Erythroblast (primary cell): ENCODE results near the gene MAST4.
"Not testable (repeated sequence)": the region's sequence is repeated elsewhere in the genome, so short reads cannot be mapped to it uniquely, and the experiment has no call there.

ENCODE experiments used
- DNase-seq, 2 experiments: peaks; one replicate each; lab custom pipeline; 2025; lab: John Stamatoyannopoulos, UW
- GATA1 ChIP-seq: IDR thresholded peaks from 2 replicates; pipeline ENCODE4 v1.6.1; 2011; ENCODE audit warnings: low read depth, mild to moderate bottlenecking, control low read depth, low read length, moderate library complexity
- POLR2A ChIP-seq: IDR thresholded peaks from 2 replicates; pipeline ENCODE4 v1.6.1; 2011; ENCODE audit warnings: mild to moderate bottlenecking, low read length

MAST4 gene

GRCh38 chr5:66675406-66675805, 79.2 kb downstream of the MAST4 start:
- DNase-seq: no peak

GRCh38 chr5:66680221-66680620, 84.0 kb downstream of the MAST4 start:
- no peak for TF ChIP-seq GATA1
- TF ChIP-seq POLR2A: no peak
- DNase-seq: no peak

More at GRCh38 chr5:66675406-66675805, 79.2 kb downstream of the MAST4 start:
- TF ChIP-seq POLR2A: no peak

- DNase-seq: no peak
- no peak for TF ChIP-seq GATA1
Observed at GRCh38 chr5:66680804-66681203, 84.6 kb downstream of the MAST4 start.

- no peak for DNase-seq
- TF ChIP-seq POLR2A (no peak), GATA1 (no peak)
Observed at GRCh38 chr5:66684663-66685062, 88.5 kb downstream of the MAST4 start.

- DNase-seq: no peak
- no peak for TF ChIP-seq GATA1
- no peak for TF ChIP-seq POLR2A
Observed at GRCh38 chr5:66689522-66690220, 93.5 kb downstream of the MAST4 start.

DNA sequence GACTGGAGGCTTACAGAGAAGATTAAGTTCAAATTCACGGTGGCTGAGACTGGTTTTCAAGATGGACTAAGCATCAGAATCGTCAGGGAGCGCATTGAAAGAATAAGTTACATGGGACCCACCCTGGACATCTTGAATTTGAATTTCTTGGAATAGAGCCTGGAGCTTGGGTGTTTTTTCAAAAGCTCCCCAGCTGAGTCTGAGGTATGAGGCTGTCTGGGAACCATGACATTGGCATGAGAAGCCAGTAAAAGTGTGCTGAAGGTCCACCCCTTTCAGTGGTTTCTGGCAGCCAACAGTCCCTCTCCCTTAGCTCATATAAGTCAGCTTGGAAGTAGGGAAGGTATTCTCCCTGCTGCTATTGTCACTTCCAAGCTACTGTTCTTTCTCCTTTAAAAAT, 97.8 kb downstream of the MAST4 start:
- no peak for DNase-seq
- TF ChIP-seq GATA1: no peak
- TF ChIP-seq POLR2A: no peak

GRCh38 chr5:66695840-66696239, 99.6 kb downstream of the MAST4 start:
- not testable (repeated sequence) for DNase-seq

GRCh38 chr5:66697796-66698564, 101.8 kb downstream of the MAST4 start:
- DNase-seq: no peak
- TF ChIP-seq GATA1: no peak
- no peak for TF ChIP-seq POLR2A

GRCh38 chr5:66701244-66701643, 105.1 kb downstream of the MAST4 start:
- DNase-seq: no peak
- TF ChIP-seq GATA1: no peak
- TF ChIP-seq POLR2A: no peak

DNA sequence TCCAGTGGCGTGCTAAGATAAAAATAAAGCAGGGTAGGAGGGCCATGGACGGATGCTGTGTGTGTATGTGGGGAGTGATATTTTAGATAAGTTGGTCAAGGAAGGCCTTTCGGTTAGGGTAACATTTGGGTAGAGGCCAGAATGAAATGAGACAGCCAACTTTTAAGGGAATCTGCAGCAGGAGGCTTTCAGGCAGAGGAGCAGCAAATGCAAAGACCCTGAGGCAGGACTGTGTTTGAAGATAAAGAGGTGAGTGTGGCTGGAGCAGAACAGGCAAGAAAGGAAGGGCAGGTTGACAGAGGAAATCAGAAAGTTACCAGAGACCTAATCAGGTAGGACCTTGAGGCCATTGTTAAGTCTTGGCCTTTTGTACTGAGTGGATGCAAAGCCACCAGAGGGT, 106.2 kb downstream of the MAST4 start:
- peak in 1 of 2 experiments; percentile 9 for DNase-seq
- no peak for TF ChIP-seq POLR2A

DNA sequence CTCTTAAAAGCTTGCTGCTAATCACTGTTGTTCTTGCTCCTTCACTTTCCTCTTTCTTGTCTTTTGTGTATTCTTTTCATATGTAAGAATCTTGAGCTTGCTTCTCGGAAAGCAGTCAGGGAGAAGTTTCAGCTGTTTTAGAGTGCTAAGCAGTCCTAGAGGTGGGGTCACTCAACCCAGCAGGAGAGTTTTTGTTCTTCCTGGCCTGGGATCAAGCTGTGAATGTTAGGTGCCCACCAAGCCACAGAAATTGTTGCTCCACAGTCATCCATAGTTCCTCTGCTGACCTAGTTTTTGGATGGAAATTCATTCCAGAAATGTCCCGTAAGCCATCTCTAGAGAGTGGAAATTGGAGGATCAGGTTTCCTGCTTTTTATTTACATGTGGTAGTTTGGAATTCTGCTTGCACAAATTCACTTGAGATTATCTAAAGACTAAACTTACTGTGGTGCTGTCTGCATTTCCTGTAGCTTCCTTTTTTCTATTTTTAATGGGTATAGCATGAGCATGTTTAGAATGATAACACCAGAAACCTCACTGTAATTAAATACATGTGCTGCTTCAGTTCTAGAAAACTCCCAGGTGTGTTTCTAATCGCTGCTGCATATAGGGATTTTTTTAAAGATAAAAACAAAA, 108.7 kb downstream of the MAST4 start:
- DNase-seq: no peak
- no peak for TF ChIP-seq GATA1
- TF ChIP-seq POLR2A: no peak

- no peak for DNase-seq
- TF ChIP-seq POLR2A: no peak
- TF ChIP-seq GATA1: no peak
Observed at GRCh38 chr5:66708368-66708767, 112.2 kb downstream of the MAST4 start.

GRCh38 chr5:66710557-66711088, 114.4 kb downstream of the MAST4 start:
- TF ChIP-seq POLR2A (no peak), GATA1 (no peak)
- DNase-seq: no peak

DNA sequence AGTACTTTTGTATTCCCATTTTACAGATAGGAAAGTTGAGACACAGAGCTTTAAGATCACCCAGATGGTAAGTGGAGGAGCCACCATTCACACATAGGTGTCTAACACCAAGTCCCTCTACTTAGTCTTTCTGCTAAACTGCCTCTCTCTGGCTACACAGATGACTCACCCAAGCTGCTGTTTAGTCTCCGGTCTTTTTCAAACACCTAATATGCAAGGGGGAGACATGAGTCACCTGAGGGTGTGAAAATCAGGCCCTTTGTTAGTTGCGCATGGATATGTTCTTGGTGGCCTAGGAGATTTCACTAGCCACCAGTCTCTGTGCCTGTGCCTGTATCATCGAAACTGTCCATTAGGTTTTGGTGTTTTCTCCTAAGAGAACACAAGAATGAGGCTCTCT, 117.8 kb downstream of the MAST4 start:
- TF ChIP-seq POLR2A: no peak
- TF ChIP-seq GATA1: no peak

More for the DNA sequence above, 117.8 kb downstream of the MAST4 start:
- no peak for DNase-seq
